Right lobe of liver (tissue), 4 donors: ENCODE results near the gene AGRN.

Experiments
- POLR2A ChIP-seq: fragments of 450-650 bp; IDR thresholded peaks from one replicate; pipeline ENCODE4 v1.6.1; 2017; ENCODE audit warnings: antibody characterized with exemption, mild to moderate bottlenecking
- TF ChIP-seq, protein P1 (sequence below), 4 donors: fragments of 200-600 bp in 3 of 4; fragments of 450-650 bp in 1 of 4; IDR thresholded peaks; one replicate each; pipeline versions ENCODE4 v1.5.1 to v1.8.0; 2016 to 2022; ENCODE audit warnings: antibody characterized with exemption in 4 of 4, mild to moderate bottlenecking in 2 of 4
- donor health status: DM: no; HTN: no; CAD: no.
- donor health status: DM: no; HTN: no; CAD: no.
- donor health status: DM: no; HTN: yes; CAD: no.

DNA sequence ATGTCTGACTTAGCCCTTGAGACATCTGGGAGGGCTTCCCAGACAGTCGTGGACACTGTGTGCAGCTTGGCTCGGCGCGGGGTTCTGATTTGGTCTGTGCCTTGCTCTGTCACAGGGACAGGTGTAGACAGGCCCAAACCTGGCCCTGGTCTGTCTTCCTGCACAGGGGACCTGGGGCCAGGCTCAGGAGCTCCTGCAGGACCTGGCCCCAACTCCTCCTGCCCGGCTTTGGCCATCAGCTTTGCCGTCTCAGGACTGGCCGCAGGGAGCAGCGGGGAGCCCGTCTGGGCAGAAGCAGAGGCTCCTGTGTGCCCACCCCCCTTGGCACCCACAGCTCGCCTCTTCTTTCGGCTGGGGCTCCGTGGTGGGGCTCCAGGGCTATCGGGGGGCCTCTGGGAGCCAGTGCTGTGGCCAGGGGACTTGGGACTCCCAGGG lies 39.8 kb upstream of the AGRN start:
- TF ChIP-seq, protein P1, sequence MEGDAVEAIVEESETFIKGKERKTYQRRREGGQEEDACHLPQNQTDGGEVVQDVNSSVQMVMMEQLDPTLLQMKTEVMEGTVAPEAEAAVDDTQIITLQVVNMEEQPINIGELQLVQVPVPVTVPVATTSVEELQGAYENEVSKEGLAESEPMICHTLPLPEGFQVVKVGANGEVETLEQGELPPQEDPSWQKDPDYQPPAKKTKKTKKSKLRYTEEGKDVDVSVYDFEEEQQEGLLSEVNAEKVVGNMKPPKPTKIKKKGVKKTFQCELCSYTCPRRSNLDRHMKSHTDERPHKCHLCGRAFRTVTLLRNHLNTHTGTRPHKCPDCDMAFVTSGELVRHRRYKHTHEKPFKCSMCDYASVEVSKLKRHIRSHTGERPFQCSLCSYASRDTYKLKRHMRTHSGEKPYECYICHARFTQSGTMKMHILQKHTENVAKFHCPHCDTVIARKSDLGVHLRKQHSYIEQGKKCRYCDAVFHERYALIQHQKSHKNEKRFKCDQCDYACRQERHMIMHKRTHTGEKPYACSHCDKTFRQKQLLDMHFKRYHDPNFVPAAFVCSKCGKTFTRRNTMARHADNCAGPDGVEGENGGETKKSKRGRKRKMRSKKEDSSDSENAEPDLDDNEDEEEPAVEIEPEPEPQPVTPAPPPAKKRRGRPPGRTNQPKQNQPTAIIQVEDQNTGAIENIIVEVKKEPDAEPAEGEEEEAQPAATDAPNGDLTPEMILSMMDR (IDR thresholded peaks at IDR 0.05) = no peak
- TF ChIP-seq POLR2A = no peak
